Spleen (tissue), 11 donors: ENCODE results near the gene TMCO4. TPM values are rescaled to one million over a fixed set of nuclear protein-coding genes. Genes with fewer than 3 reads are reported as not detected.

Source experiments
- DNase-seq: peaks from one replicate; pipeline ENCODE4 v3.0.0-alpha.2; 2020
- H3K27ac ChIP-seq, 8 donors: fragments of 200-600 bp; sonication (generic) in 7 of 8; 1 replicate in 4 of 8; 2 replicates in 4 of 8; pipeline versions ENCODE4 v1.5.0 to v1.8.0; 2016 to 2021; ENCODE audit warnings: inconsistent platforms in 4 of 8, mild to moderate bottlenecking in 4 of 8, moderate library complexity in 1 of 8
- H3K27me3 ChIP-seq, 7 donors: fragments of 200-600 bp; sonication (generic) in 6 of 7; replicated peaks in 1 of 7; 1 replicate in 4 of 7; 2 replicates in 3 of 7; pipeline versions ENCODE4 v1.5.0 to v1.8.0; 2016 to 2021; ENCODE audit warnings: inconsistent platforms in 3 of 7, mild to moderate bottlenecking in 1 of 7
- H3K36me3 ChIP-seq, 6 donors: fragments of 200-600 bp; sonication (generic) in 5 of 6; 1 replicate in 4 of 6; 2 replicates in 2 of 6; pipeline versions ENCODE4 v1.5.0 to v1.8.0; 2016 to 2021; ENCODE audit warnings: inconsistent platforms in 2 of 6
- H3K4me1 ChIP-seq, 6 donors: fragments of 200-600 bp; sonication (generic) in 5 of 6; 1 replicate in 3 of 6; 2 replicates in 3 of 6; pipeline versions ENCODE4 v1.5.0 to v1.8.0; 2016 to 2021; ENCODE audit warnings: inconsistent platforms in 3 of 6
- H3K4me3 ChIP-seq, 8 donors: fragments of 200-600 bp; sonication (generic) in 7 of 8; 1 replicate in 4 of 8; 2 replicates in 4 of 8; pipeline versions ENCODE4 v1.5.0 to v1.8.0; 2016 to 2021; ENCODE audit warnings: inconsistent platforms in 4 of 8, mild to moderate bottlenecking in 4 of 8, moderate library complexity in 2 of 8
- H3K9me3 ChIP-seq, 8 donors: fragments of 200-600 bp; sonication (generic) in 7 of 8; 1 replicate in 4 of 8; 2 replicates in 4 of 8; pipeline versions ENCODE4 v1.5.0 to v1.8.0; 2016 to 2021; ENCODE audit warnings: inconsistent platforms in 4 of 8
- POLR2A ChIP-seq, 3 donors: fragments of 450-650 bp; IDR thresholded peaks; one replicate each; pipeline ENCODE4 v1.5.1; 2017; ENCODE audit warnings: antibody characterized with exemption in 3 of 3, mild to moderate bottlenecking in 1 of 3
- POLR2AphosphoS5 ChIP-seq, 3 donors: sonication (generic); formaldehyde crosslinking; IDR thresholded peaks; one replicate each; pipeline ENCODE4 v1.5.1; 2017; ENCODE audit warnings: antibody characterized with exemption in 3 of 3
- WGBS, 5 donors: extraction: QIAGEN DNeasy Blood & Tissue Kit in 3 of 5; methylation state at CpG; one replicate each; pipeline versions ENCODE4 v1.1.5 to v1.1.7; 2013 to 2018; 5-methylcytosine and 5-hydroxymethylcytosine counted together
- intact Hi-C: fragments of 100-400 bp; cut with DNase I; formaldehyde crosslinking; loops from one replicate; pipeline ENCODE4 v1.15.0; 2023; ENCODE audit warnings: low total_unique reads
- polyA plus RNA-seq, 3 donors: library from polyadenylated mRNA; stranded (reverse); fragments of 200-250 nt; gene quantifications; one replicate each; pipeline ENCODE4 v1.2.1, GENCODE V29; 2013
- total RNA-seq, 7 donors: library from RNA; depleted of rRNA in 3 of 7; stranded (reverse); fragments of >200 nt in 3 of 7; fragmentation: NEBNext Ultra II Directional in 4 of 7; extraction: Animal tissue kit (Norgen Biotek cat#: 25700) in 4 of 7; gene quantifications; one replicate each; pipeline versions ENCODE4 v1.1.0 to v1.2.1, GENCODE V29; 2016 to 2021
- TF ChIP-seq, protein P1 (sequence below), 11 experiments: fragments of 200-600 bp in 7 of 11; fragments of 450-650 bp in 4 of 11; sonication (generic) in 4 of 11; IDR thresholded peaks in 8 of 11; conservative IDR thresholded peaks in 3 of 11; 1 replicate in 7 of 11; 2 replicates in 4 of 11; pipeline versions ENCODE4 v1.4.0 to v1.8.0; 2016 to 2021; ENCODE audit warnings: antibody characterized with exemption in 11 of 11, inconsistent platforms in 4 of 11, mild to moderate bottlenecking in 1 of 11
- donor health status: healthy with polysubstance abuse.
- donor health status: DM: no; HTN: no; CAD: no; lungs with moderate emphysema.
- donor health status: DM: no; HTN: no; CAD: no.
- donor health status: Bipolar disorder and iron deficiency.
- donor health status: healthy.
- donor health status: DM: no; HTN: no; CAD: no.
- donor health status: DM: yes; HTN: yes; CAD: no.

TMCO4 gene
- total and polyA plus RNA-seq, 10 donors, result 15.4 to 40.8 (median 27.2) TPM

- TF ChIP-seq, protein P1, sequence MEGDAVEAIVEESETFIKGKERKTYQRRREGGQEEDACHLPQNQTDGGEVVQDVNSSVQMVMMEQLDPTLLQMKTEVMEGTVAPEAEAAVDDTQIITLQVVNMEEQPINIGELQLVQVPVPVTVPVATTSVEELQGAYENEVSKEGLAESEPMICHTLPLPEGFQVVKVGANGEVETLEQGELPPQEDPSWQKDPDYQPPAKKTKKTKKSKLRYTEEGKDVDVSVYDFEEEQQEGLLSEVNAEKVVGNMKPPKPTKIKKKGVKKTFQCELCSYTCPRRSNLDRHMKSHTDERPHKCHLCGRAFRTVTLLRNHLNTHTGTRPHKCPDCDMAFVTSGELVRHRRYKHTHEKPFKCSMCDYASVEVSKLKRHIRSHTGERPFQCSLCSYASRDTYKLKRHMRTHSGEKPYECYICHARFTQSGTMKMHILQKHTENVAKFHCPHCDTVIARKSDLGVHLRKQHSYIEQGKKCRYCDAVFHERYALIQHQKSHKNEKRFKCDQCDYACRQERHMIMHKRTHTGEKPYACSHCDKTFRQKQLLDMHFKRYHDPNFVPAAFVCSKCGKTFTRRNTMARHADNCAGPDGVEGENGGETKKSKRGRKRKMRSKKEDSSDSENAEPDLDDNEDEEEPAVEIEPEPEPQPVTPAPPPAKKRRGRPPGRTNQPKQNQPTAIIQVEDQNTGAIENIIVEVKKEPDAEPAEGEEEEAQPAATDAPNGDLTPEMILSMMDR (IDR thresholded peaks at IDR 0.05 in 8 of 11, conservative IDR thresholded peaks at IDR 0.05 in 3 of 11), result no peak
- no peak for TF ChIP-seq POLR2A (IDR thresholded peaks at IDR 0.05)
- no peak for TF ChIP-seq POLR2AphosphoS5 (IDR thresholded peaks at IDR 0.05)
- peaks cover 0 to 8% (median 5%) of the 10 kb centered on the region in 8 donors for H3K9me3 ChIP-seq
- peaks cover 0 to 4% (median 0%) of the 10 kb centered on the region in 6 donors for H3K4me1 ChIP-seq
- no peaks in the 10 kb centered on the region for H3K27me3 ChIP-seq
- peaks cover 0 to 76% (median 19%) of the 10 kb centered on the region in 6 donors for H3K36me3 ChIP-seq
- no peak overlapping the region for H3K4me3 ChIP-seq
- intact Hi-C loops, result no loop called here
- DNase-seq, result no peak
- WGBS, 5 donors, result 80 to 90% (median 84%) methylated on average over 4 to 7 of the region's 7 CpGs
- no peak overlapping the region for H3K27ac ChIP-seq
These were observed 116.8 kb downstream of the TMCO4 start for GRCh38 chr1:19682901-19683300.

- peaks cover 0 to 1% (median under 1%) of the 10 kb centered on the region in 8 donors for H3K9me3 ChIP-seq
- H3K4me3 ChIP-seq, result no peak overlapping the region
- no peaks in the 10 kb centered on the region for H3K27me3 ChIP-seq
These were observed 117.5 kb downstream of the TMCO4 start for GRCh38 chr1:19682257-19682656.

DNA sequence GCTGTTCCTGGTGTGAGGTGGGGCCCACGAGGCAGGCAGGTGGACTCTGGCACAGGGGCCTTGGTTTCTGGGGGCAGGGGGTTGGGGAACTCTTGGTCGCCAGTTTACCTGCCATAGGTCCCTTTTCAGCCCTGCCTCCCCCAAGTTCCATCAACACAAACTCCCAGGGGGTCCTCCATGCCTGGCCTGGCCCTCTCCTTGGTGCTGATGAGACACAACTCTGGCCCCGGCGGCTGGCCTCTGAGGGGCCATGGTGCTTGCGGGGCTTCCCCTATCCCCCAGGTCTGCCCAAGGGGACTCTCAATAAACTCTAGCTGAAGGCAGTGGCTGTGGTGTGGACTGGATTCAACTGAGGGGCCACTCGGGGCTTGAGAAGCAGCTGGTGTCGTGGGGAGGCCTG lies 119.1 kb downstream of the TMCO4 start:
- peaks cover 0 to 12% (median 0%) of the 10 kb centered on the region in 7 donors for H3K27me3 ChIP-seq
- H3K27ac ChIP-seq, result no peak overlapping the region
- H3K4me3 ChIP-seq, result no peak overlapping the region
- H3K9me3 ChIP-seq, result no peaks in the 10 kb centered on the region
- 73 to 89% (median 84%) methylated on average over 7 of the region's 7 CpGs for WGBS, 5 donors
- H3K4me1 ChIP-seq, result peaks cover 0 to 4% (median 0%) of the 10 kb centered on the region in 6 donors
- intact Hi-C loops, result no loop called here
- DNase-seq, result no peak
- peaks cover 0 to 53% (median 12%) of the 10 kb centered on the region in 6 donors for H3K36me3 ChIP-seq
- TF ChIP-seq, protein P1 (IDR thresholded peaks at IDR 0.05 in 8 of 11, conservative IDR thresholded peaks at IDR 0.05 in 3 of 11), result no peak
- TF ChIP-seq POLR2A (IDR thresholded peaks at IDR 0.05), result no peak
- TF ChIP-seq POLR2AphosphoS5 (IDR thresholded peaks at IDR 0.05), result no peak

More at GRCh38 chr1:19682257-19682656, 117.5 kb downstream of the TMCO4 start:
- TF ChIP-seq POLR2AphosphoS5 (IDR thresholded peaks at IDR 0.05) (no peak), POLR2A (IDR thresholded peaks at IDR 0.05) (no peak)
- TF ChIP-seq, protein P1 (IDR thresholded peaks at IDR 0.05 in 8 of 11, conservative IDR thresholded peaks at IDR 0.05 in 3 of 11), result no peak
- no peak for DNase-seq
- peaks cover 0 to 4% (median 0%) of the 10 kb centered on the region in 6 donors for H3K4me1 ChIP-seq
- H3K36me3 ChIP-seq, result peaks cover 0 to 69% (median 13%) of the 10 kb centered on the region in 6 donors
- 79 to 97% (median 94%) methylated on average over 3 of the region's 3 CpGs for WGBS, 5 donors
- no peak overlapping the region for H3K27ac ChIP-seq
- intact Hi-C loops, result no loop called here

GRCh38 chr1:19679691-19680090 lies 120.0 kb downstream of the TMCO4 start:
- no peak for DNase-seq
- H3K4me3 ChIP-seq, result no peak overlapping the region
- TF ChIP-seq POLR2AphosphoS5 (IDR thresholded peaks at IDR 0.05) (no peak), POLR2A (IDR thresholded peaks at IDR 0.05) (no peak)
- TF ChIP-seq, protein P1 (IDR thresholded peaks at IDR 0.05 in 8 of 11, conservative IDR thresholded peaks at IDR 0.05 in 3 of 11), result no peak
- WGBS, 5 donors, result 82 to 86% (median 83%) methylated on average over 4 of the region's 4 CpGs
- H3K27ac ChIP-seq, result no peak overlapping the region
- H3K4me1 ChIP-seq, result peaks cover 0 to 4% (median 0%) of the 10 kb centered on the region in 6 donors
- peaks cover 0 to 22% (median 0%) of the 10 kb centered on the region in 7 donors for H3K27me3 ChIP-seq
- peaks cover 0 to 44% (median 12%) of the 10 kb centered on the region in 6 donors for H3K36me3 ChIP-seq
- no peaks in the 10 kb centered on the region for H3K9me3 ChIP-seq
- intact Hi-C loops, result no loop called here
